Measurements from ENCODE around the gene ADAMTSL5.

- no peak for TF ChIP-seq EP300 (IDR thresholded peaks at IDR 0.05; ENCODE audit: low read depth)
- TF ChIP-seq CTCF (IDR thresholded peaks at IDR 0.05) = peak in 2 of 5 experiments; percentile 9 to 14
- TF ChIP-seq POLR2AphosphoS5 (IDR thresholded peaks at IDR 0.05) = peak; percentile 58 to 90 (median 86)
Measured at GRCh38 chr19:1478934-1479707, 33.7 kb downstream of the ADAMTSL5 start, which contains the start of gene C19orf25.

All from transverse colon (tissue), 4 donors.